ENCODE measurements around the gene S100P.

S100P gene

GRCh38 chr4:6727081-6727942 lies 33.6 kb downstream of the S100P start:
- DNase-seq: no peak

GRCh38 chr4:6727943-6728250 lies 34.2 kb downstream of the S100P start:
- no peak for DNase-seq

GRCh38 chr4:6728320-6729029 lies 34.8 kb downstream of the S100P start:
- DNase-seq: no peak

- DNase-seq: no peak
Measured at GRCh38 chr4:6730603-6731317, 37.1 kb downstream of the S100P start.

- no peak for DNase-seq
Measured at GRCh38 chr4:6731318-6731675, 37.6 kb downstream of the S100P start.

- no peak for DNase-seq
Measured at GRCh38 chr4:6731780-6732179, 38.1 kb downstream of the S100P start.

GRCh38 chr4:6732441-6733357 lies 39.0 kb downstream of the S100P start:
- no peak for DNase-seq

GRCh38 chr4:6733358-6734164 lies 39.9 kb downstream of the S100P start:
- no peak for DNase-seq

GRCh38 chr4:6734165-6734786 lies 40.6 kb downstream of the S100P start:
- DNase-seq: no peak

- no peak for DNase-seq
Measured at GRCh38 chr4:6739920-6740319, 46.2 kb downstream of the S100P start.

GRCh38 chr4:6740347-6740746 lies 46.7 kb downstream of the S100P start:
- no peak for DNase-seq

- no peak for DNase-seq
Measured at GRCh38 chr4:6742507-6742906, 48.8 kb downstream of the S100P start.

- no peak for DNase-seq
Measured at GRCh38 chr4:6742989-6743388, 49.3 kb downstream of the S100P start.

Data from NCI-H1694 (cell line).